NCI-H510A (cell line): ENCODE data around the gene MUC5AC.

Experiments
- DNase-seq: peaks from one replicate; lab custom pipeline; 2025; lab: John Stamatoyannopoulos, UW

The MUC5AC gene

DNA sequence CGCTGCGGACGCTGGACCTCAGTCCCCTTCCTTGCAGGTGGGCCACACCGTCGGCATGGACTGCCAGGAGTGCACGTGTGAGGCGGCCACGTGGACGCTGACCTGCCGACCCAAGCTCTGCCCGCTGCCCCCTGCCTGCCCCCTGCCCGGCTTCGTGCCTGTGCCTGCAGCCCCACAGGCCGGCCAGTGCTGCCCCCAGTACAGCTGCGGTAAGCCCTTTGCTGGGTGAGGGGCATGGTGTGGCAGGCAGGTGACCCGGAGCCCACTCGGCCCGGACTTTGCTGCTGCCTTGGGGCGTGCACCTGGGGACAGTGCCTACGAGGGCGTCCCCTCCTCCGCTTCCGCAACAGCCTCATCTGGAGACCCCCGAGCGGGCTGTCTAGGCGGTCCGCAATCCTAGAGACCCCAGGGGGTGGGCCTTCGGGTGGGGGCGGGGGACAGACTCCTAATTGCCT lies 39.7 kb downstream of the MUC5AC start:
- DNase-seq, result no peak

DNA sequence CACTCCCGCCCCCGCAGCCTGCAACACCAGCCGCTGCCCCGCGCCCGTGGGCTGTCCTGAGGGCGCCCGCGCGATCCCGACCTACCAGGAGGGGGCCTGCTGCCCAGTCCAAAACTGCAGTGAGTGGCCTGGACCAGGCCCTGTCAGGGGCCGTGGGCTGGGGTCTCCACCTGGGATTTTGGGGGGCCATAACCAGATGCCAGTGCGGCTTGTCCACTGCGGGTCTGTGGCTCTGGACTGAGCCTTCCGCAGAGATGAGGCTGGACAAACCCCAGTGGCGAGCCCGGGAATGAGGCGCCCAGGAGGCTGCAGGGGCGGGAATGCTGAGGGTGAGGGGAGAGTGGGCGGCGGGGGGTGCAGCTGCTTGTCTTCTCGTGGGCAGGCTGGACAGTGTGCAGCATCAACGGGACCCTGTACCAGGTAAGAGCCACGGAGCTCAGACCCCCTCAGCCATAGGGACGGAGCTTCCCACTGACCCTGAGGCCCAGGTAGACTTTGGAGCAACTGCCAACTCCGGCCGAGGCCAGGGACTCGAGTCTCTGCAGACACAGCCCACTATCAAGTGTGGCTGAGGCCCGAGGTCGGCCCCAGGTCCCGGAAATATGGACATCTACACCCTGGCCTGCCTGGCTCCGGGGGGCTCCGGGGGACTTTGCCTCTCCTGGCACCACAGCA lies 40.3 kb downstream of the MUC5AC start:
- DNase-seq, result no peak

DNA sequence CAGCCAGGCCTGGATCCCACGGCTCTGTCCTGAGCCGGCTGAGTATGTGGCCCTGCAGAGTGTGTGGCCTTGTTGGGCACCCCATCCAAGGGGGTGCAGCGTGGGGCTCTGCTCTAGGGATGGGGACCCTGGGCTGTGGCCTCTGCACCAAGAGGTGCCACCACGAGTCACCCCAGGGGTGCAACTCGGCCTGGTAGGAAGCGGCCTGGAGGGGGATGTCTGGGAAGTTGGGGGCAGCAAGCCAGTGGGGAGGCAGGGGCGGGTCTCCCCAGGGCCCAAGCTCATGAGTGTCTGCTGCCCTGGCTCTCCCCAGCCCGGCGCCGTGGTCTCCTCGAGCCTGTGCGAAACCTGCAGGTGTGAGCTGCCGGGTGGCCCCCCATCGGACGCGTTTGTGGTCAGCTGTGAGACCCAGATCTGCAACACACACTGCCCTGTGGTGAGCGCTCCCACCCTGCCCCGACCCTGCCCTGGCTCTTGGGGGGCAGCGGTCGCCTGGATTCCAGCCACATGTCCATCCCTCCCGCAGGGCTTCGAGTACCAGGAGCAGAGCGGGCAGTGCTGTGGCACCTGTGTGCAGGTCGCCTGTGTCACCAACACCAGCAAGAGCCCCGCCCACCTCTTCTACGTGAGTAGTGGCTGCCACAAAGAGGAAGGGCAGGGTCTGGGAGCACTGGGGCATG lies 40.9 kb downstream of the MUC5AC start:
- peak; percentile 32 for DNase-seq

DNA sequence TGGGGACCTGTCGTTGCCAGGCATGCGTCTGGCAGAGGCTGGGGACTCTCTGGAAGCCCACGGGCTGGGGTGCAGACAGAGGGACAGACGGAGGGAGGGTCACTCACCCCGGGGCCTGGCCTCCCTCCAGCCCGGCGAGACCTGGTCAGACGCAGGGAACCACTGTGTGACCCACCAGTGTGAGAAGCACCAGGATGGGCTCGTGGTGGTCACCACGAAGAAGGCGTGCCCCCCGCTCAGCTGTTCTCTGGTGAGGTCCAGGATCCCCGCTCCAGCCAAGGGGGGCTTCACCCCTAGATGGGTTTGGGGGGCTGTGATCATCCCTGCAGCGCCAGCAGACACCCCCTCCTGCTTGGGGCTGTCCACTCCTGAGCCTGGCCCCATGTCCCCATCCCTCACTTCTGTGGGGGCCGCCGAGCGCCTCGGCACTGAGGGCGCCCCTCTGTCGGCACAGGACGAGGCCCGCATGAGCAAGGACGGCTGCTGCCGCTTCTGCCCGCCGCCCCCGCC lies 41.5 kb downstream of the MUC5AC start:
- no peak for DNase-seq

DNA sequence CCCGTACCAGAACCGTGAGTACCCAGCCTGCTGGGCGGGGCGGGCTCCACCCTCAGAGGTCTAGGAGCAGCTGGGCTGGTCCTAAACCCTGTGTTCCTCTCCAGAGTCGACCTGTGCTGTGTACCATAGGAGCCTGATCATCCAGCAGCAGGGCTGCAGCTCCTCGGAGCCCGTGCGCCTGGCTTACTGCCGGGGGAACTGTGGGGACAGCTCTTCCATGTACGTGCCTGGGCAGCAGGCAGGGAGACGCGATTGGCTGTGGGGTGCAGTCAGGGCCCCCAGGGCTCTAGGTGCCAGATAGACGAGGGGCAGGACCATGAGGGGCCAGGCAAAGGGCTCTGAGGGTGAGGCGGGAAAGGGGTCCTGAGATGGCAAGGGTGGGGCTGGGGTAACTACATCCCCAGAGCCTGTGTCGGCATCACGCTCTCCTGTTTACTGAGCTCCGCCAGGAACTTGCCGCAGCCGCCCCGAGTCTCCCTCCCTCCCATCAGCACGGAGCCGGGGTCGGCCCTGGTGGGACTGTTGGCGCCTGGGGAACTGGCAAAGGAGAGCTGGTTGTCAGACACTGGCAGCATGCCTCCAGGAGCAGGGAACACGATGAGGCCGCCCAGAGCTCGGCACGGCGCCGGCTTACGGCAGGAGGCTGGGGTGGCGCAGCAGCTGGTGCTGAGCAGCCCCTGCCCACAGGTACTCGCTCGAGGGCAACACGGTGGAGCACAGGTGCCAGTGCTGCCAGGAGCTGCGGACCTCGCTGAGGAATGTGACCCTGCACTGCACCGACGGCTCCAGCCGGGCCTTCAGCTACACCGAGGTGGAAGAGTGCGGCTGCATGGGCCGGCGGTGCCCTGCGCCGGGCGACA lies 42.2 kb downstream of the MUC5AC start:
- no peak for DNase-seq

DNA sequence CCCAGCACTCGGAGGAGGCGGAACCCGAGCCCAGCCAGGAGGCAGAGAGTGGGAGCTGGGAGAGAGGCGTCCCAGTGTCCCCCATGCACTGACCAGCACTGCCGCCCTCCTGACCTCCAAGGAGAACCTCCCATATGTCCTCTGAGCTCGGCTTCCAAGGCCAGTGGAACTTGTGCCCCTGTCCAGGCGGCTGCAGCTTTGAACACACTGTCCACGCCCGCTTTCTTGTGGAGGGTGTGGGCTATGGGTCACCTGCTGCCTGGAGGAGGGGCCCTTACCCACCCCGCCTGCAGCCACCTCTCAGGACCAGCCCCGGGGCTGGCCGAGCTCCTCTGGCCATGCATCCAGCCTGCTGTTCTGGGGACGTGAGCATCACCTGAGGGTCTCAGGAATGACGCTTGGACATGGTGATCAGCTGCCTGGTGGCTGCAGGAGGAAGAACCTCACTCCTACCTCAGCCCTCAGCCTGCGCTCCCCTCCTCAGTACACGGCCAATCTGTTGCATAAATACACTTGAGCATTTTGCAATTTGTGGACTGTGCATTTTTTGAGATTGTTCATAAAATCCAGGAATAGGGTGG lies 42.9 kb downstream of the MUC5AC start:
- no peak for DNase-seq

DNA sequence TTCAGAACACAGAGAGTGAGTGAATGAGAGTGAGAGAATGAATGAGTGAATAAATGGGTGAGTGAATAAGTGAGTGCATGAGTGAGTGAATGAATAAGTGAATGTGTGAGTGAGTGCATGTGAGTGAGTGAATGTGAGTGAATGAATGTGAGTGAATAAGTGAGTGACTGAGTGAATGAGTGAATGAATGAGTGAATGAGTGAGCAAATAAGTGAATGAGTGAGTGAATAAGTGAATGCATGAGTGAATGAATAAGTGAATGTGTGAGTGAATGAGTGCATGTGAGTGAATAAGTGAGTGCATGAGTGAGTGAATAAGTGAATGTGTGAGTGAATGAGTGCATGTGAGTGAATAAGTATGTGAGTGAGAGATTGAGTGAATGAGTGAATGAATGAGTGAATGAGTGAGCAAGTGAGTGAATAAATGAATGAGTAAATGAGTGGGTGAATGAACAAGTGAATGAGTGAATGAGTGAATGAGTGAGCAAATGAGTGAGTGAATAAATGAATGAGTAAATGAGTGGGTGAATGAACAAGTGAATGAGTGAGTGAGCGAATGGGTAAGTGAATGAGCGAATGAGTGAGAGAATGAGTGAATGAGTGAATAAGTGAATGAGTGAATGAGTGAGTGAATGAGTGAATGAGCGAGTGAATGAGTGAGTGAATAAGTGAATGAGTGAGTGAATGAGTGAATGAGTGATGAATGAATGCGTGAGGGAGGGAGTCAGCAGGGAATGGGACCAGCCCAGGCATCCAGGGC lies 43.8 kb downstream of the MUC5AC start:
- DNase-seq, result no peak

DNA sequence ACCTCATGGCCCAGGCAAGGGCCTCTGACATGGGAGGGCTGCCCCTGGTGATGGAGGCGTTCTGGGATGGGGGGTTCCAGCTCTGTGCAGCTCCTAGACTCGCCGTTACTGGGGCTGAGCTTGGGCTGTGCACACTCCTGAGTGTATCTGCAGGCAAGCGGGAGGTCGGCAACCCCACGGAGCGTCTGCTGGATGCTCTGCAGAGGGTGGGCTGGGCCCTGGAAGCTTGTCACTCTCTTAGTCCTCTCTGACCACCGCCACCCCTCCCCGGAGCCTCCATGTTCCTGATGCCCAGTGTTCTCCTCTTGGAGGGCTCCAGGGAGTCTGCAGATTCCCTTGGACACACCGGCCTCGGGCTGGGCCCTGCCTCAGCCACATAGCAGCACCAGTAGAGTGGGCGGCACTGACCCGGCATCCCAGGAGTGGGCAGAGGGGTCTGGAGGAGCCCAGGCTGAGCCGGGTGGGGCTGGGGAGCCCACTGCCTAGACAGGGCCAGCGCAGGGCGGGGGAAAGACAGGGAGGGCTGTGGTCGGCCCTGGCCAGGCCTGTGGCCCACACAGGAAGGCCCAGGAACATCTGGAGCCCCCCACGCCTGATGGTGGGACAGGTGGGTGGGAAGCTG lies 44.5 kb downstream of the MUC5AC start:
- no peak for DNase-seq

DNA sequence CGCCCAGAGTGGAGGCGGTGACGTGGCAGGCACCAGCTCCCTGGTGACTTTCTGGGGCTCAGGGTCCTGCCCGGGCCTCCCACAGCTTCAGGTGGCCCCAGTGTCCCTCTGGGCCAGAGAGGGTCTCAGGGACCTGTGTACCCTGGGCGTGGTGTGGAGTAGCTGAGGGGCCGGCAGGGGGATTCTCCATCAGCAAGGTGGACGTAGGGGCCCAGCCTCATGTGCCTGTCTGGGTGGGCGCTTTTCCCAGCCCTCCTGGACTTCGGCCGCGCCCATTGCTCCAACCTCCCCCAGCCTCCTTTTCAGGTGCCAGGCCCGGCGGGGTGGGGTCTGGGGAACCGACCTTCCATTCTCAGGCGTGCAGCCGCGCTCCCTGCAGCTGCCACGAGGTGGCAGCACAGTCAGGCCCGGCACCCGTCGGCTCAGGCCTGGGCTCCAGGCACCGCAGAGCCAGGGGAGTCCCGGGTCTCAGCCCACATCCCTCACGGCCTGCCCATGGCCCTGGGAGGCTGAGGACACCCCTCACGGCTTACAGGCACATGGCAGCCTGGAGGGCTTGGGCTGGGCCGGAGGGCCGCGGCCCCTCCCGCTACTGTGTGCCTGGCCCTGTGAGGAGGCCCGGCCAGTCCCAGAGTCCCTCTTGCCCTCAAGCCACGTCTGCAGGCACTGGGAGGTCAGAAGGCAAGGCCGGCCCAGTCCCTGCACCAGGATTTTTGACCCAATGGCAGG lies 45.2 kb downstream of the MUC5AC start:
- DNase-seq, result no peak

DNA sequence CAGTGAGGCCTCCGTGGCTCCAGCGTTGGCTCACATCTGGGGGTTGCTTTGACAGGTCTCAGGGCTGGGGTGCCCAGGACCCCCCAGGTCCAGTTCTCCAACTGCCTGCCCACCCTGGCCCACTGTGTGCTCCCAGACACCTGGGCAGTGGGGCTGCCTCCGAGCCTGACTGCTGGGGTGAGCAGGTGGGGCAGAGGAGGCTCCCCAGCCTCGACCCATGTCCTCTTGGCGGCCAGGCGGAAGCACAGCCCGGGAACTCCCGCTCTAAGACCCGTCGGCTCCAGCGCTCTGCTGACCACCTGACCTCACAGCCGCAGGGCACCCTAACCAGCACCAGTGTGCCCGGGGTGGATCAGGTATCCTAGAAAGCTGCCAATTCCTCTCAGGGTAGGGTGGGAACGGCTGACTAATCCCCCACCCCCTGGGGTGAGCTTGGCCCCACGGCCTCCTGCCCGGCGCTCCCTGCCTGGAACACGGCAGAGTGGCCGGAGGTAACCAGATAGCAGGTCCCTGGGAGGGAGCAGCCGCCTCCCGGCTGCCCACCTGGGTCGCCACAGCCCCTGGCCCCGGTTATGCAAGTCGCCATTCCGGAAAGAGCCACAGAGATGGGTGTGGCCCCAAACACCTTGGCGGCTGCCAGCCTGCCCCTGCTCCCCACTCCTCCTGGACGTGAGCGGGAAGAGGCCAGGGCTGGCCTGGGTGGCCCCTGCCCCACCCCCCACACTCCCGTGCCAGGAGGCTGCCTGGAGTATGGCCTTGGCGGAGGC lies 45.9 kb downstream of the MUC5AC start:
- no peak for DNase-seq

DNA sequence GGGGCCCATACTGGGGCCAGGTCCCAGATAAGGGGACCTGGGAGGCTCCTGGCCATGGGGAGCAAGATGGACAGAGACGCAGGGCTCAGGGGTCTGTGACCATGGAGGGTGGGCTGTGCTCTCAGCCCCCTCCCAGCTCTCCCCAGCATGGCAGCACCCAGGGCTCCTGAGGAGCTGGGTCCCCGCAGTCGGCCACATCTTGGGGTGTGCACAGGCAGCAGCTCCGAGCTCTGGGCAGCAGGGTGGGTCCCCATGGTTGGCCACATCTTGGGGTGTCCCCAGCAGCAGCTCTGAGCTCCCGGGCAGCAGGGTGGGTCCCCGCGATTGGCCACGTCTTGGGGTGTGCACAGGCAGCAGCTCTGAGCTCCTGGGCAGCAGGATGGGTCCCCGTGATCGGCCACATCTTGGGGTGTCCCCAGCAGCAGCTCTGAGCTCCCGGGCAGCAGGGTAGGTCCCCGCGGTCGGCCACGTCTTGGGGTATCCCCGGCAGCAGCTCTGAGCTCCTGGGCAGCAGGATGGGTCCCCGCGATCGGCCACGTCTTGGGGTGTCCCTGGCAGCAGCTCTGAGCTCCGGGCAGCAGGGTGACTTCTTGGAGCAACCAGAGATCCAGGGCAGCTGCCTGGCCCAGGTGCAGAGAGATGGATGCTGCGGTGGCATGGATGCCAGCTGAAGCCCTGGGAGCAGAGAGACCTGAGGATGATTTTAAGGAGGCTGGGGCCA lies 46.8 kb downstream of the MUC5AC start:
- no peak for DNase-seq

DNA sequence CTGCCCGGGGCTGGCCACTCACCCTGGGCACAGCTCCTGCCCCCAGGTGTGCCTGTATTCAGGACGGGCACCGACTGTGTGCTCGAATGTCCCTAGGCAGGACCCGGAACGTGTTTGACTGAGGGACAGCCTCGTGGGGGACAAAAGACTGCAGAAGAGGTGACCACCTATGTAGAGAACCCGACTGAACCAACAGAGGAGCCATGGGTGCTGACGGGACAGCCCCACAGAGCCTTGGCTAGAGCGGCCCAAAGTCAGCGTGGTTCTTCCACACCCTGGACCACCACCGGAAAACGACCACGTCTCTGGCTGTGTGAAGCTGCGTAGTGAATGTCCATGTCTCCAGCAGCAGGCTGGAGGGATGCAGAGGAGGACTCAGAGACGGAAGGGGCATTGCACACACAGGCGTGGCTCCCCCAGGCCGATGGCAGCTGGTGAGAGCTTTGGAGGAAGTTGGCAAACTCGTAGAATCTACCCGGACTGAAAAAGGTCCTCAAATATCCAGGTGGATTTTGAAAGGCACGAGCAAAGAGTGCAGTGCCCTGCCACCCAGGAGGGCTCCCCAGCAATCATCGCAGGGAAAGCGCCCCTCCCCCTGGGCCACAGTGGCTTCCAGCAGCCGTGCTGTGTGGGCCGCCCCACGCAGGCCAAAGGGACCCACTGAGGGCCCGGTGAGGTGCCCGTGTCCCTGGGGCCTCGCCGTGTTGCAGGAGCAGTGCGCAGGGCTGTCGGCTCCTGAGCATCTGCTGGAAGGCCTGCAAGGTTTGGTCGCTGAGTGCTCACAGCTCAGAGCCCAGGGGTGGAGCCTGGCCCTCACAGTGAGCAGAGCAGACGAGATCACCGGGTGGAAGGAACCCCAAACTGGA lies 47.6 kb downstream of the MUC5AC start:
- DNase-seq, result no peak

DNA sequence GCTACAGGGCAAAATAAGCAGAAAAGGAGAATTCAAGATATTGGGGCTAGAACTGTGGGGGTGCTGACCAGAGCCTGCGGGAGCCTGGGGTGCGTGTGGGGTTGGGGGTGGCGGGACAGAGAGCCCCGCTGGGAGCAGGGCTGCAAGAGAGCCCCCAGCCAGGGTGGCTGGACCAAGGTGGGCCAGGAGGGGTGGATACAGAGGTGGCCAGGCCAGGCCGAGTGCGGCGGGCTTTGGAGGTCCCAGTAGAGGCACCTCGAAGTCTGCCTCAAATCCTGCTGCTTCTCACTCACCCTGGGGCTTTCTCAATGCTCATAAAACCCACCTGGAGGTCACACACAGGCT lies 48.2 kb downstream of the MUC5AC start:
- no peak for DNase-seq

DNA sequence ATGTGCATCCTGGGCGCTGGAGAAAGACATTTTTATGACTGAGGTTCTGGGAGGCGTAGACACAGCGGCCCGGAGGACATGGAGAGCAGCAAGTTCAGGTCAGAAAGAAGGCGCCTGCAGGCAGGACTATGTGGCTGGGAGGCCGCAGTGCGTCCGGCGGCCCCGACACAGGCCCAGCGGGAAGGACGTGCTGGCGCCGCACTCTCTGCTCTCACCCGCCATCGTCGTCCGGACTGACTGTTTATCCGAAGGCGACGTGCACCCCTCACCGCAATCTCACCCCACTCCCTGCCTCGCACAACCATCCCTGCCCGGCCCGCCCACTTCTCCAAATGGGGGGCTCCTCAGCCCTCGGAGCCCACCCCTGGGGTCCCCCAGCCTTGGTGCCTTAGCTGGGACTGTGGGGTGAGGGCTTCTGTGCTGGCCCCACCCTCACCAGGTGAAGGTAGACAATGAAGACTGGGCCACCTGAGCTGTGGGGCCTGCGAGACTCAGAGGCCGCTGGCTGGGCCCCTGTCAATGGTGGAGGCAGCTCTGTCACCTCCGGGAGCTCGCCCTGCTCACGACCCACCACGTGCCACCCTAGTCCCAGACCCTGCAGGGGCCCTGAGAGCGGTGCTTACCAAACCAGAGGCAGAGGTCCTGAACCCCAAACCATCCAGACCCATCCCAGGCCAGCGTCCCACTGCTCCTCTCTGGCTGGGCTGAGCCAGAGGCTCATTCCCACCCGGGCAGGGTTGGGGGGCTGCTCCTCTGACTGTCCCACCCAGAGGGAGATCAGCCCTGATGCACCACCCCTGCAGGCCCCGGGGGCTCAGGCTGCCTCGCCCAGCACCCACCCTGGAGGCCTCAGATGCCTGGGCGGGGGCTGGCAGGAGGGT lies 48.9 kb downstream of the MUC5AC start:
- no peak for DNase-seq

DNA sequence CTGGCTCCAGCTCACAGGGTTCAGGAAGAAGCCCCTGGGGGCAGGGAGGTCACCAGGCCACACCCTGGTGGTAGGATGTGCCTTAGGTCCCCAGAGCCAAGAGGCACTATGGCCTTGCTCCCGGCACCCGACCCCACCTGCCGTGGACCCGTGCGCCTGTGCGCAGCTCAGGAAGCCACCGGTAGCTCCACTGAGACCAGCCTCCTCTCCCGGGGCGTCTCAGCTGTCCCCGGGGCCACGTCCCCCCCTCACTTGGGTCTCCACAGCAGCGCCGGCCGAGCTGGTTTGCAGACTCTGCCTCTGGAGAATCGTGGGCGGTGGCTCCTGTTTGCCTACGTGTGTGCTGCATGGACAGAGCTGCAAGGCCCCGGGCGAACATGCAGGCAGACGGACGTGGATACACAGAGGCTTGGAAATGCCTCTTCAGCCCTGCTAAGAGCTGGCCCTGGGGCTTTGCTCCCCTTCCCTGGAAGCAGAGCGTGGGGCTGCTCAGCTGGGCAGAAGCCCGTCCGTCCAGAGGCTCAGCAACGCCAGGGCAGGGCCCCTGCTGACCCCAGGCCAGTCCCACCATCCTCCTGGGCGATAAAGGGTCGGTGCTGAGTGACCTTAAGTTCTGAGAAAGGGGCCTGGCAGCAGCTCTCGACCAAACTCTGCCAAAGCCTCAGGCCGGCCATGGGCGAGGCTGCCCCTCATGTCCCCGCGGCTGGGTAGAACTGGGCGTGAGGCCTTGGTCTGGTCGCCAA lies 49.8 kb downstream of the MUC5AC start:
- DNase-seq, result no peak

DNA sequence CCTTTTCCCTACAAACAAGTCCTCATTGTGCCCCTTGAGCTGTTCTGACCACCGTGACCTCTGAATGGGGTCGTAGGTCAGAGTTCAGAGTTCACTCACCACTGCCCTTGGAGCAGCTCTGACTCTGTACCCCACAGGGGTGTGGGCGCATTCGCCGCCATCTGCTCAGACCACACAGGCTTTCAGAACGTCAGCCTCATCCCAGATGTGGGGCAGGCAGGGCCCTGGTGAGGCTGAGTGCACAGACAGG lies 50.3 kb downstream of the MUC5AC start:
- DNase-seq, result no peak
